Smooth muscle cell (in vitro differentiated cells): ENCODE data around the gene RAB40B. TPM values are rescaled to one million over a fixed set of nuclear protein-coding genes. Genes with fewer than 3 reads are reported as not detected.

ENCODE experiments used
- DNase-seq: peaks from one replicate; lab custom pipeline; 2025; ENCODE audit not compliant: unreplicated experiment; lab: John Stamatoyannopoulos, UW
- H2AFZ ChIP-seq: fragments of 200-600 bp; sonication (generic); 2 replicates; pipeline ENCODE4 v1.6.0; 2016; ENCODE audit warnings: antibody characterized with exemption, low read depth, mild to moderate bottlenecking
- H3F3A ChIP-seq: fragments of 200-600 bp; sonication (generic); 2 replicates; pipeline ENCODE4 v1.6.0; 2017; ENCODE audit warnings: antibody characterized with exemption, low read depth
- H3K27ac ChIP-seq: fragments of 200-600 bp; sonication (generic); 2 replicates; pipeline ENCODE4 v1.5.1; 2016; ENCODE audit warnings: low read depth, mild to moderate bottlenecking
- H3K27me3 ChIP-seq: fragments of 200-600 bp; sonication (generic); 2 replicates; pipeline ENCODE4 v1.6.1; 2016; ENCODE audit warnings: low read depth, mild to moderate bottlenecking
- H3K36me3 ChIP-seq: fragments of 200-600 bp; sonication (generic); 2 replicates; pipeline ENCODE4 v1.5.1; 2016; ENCODE audit warnings: low read depth
- H3K4me1 ChIP-seq: fragments of 200-600 bp; sonication (generic); 2 replicates; pipeline ENCODE4 v1.5.1; 2016; ENCODE audit warnings: low read depth
- H3K4me2 ChIP-seq: fragments of 200-600 bp; sonication (generic); 2 replicates; pipeline ENCODE4 v1.6.0; 2016; ENCODE audit warnings: mild to moderate bottlenecking
- H3K4me3 ChIP-seq: fragments of 200-600 bp; sonication (generic); 2 replicates; pipeline ENCODE4 v1.5.1; 2016; ENCODE audit warnings: mild to moderate bottlenecking
- H3K79me2 ChIP-seq: fragments of 200-600 bp; sonication (generic); 2 replicates; pipeline ENCODE4 v1.6.0; 2016; ENCODE audit warnings: low read depth, mild to moderate bottlenecking
- H3K9ac ChIP-seq: fragments of 200-600 bp; sonication (generic); 2 replicates; pipeline ENCODE4 v1.6.0; 2016; ENCODE audit warnings: low read depth
- H3K9me3 ChIP-seq: fragments of 200-600 bp; sonication (generic); replicated peaks from 2 replicates; pipeline ENCODE4 v1.5.1; 2016; ENCODE audit warnings: low read depth
- H4K20me1 ChIP-seq: fragments of 200-600 bp; sonication (generic); 2 replicates; pipeline ENCODE4 v1.6.0; 2016; ENCODE audit warnings: low read depth
- WGBS: methylation state at CpG from one replicate; pipeline ENCODE4 v1.1.7; 2016; ENCODE audit warnings: low lambda C conversion rate; 5-methylcytosine and 5-hydroxymethylcytosine counted together
- polyA plus RNA-seq: library from polyadenylated mRNA; unstranded; fragments of >200 nt; fragmentation: Nextera tagmentation; extraction: Ambion mirVana; gene quantifications from 2 replicates; pipeline ENCODE4 v1.2.1, GENCODE V29; 2016
- total RNA-seq: library from RNA; depleted of rRNA; stranded (reverse); fragments of >200 nt; gene quantifications from 2 replicates; pipeline ENCODE4 v1.2.3, GENCODE V29; 2014
- TF ChIP-seq, protein P1 (sequence below): fragments of 200-600 bp; sonication (generic); IDR thresholded peaks from 2 replicates; pipeline ENCODE4 v1.5.1; 2017; ENCODE audit warnings: borderline replicate concordance, mild to moderate bottlenecking, antibody characterized with exemption; ENCODE audit not compliant: insufficient read depth, poor library complexity, severe bottlenecking

Gene RAB40B
- total and polyA plus RNA-seq, 2 experiments from 2014 or later = 12.0 to 16.0 TPM

DNA sequence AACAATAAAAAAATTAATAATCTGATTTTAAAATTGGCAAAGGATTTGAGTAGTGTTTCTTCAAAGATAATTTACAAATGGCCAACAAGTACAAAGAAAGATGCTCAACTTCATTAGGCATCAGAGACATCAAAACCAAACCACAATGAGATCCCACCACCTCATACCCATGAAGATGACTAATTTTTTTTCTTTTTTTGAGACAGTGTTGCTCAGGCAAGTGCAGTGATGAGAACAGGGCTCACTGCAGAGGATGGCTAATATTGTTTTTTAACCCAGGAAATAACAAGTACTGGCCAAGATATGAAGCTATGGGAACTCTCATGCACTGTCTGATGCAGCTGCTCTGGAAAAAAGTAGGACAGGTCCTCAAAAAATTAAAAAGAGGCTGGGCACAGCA lies 65.2 kb downstream of the RAB40B start:
- Histone ChIP-seq H3K27ac (peak overlapping the region; percentile 51), H3K79me2 (peaks cover 81% of the 10 kb centered on the region), H3K36me3 (peaks cover 5% of the 10 kb centered on the region), H3K27me3 (no peaks in the 10 kb centered on the region), H3K4me2 (no peak overlapping the region), H3K4me3 (no peak overlapping the region), H2AFZ (no peak overlapping the region), H3K9me3 (no peaks in the 10 kb centered on the region), H3K9ac (no peak overlapping the region), H3K4me1 (no peaks in the 10 kb centered on the region), H3F3A (peaks cover 5% of the 10 kb centered on the region), H4K20me1 (peaks cover 92% of the 10 kb centered on the region)
- DNase-seq = no peak
- TF ChIP-seq, protein P1, sequence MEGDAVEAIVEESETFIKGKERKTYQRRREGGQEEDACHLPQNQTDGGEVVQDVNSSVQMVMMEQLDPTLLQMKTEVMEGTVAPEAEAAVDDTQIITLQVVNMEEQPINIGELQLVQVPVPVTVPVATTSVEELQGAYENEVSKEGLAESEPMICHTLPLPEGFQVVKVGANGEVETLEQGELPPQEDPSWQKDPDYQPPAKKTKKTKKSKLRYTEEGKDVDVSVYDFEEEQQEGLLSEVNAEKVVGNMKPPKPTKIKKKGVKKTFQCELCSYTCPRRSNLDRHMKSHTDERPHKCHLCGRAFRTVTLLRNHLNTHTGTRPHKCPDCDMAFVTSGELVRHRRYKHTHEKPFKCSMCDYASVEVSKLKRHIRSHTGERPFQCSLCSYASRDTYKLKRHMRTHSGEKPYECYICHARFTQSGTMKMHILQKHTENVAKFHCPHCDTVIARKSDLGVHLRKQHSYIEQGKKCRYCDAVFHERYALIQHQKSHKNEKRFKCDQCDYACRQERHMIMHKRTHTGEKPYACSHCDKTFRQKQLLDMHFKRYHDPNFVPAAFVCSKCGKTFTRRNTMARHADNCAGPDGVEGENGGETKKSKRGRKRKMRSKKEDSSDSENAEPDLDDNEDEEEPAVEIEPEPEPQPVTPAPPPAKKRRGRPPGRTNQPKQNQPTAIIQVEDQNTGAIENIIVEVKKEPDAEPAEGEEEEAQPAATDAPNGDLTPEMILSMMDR = no peak

DNA sequence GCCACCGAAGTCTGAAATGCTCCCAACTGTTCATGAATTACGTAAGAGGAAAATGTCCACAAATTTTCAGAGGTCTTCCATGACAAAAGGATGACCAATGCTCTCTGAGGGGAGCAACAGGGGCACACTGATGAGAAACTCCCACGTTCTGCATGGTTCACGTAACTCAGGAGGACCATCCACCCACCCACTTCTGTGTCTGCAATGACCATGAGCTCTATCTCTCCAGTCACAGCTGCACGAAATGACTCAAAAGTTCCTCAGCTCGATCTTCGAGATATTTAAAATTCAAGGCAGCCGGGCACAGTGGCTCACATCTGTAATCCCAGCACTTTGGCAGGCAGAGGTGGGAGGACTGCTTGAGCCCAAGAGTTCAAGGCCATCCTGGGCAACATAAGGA lies 66.0 kb downstream of the RAB40B start:
- H3F3A ChIP-seq = peaks cover 4% of the 10 kb centered on the region
- H3K4me3 ChIP-seq = no peak overlapping the region
- H3K79me2 ChIP-seq = peaks cover 77% of the 10 kb centered on the region
- DNase-seq = no peak
- TF ChIP-seq, protein P1 = no peak
- no peak overlapping the region for H3K9ac ChIP-seq
- peak overlapping the region; percentile 82 for H3K27ac ChIP-seq
- peaks cover 5% of the 10 kb centered on the region for H3K36me3 ChIP-seq
- H3K4me2 ChIP-seq = no peak overlapping the region
- WGBS = 44% methylated on average over 8 of the region's 8 CpGs
- no peak overlapping the region for H2AFZ ChIP-seq
- H3K9me3 ChIP-seq = no peaks in the 10 kb centered on the region
- no peaks in the 10 kb centered on the region for H3K27me3 ChIP-seq
- no peaks in the 10 kb centered on the region for H3K4me1 ChIP-seq
- H4K20me1 ChIP-seq = peaks cover 94% of the 10 kb centered on the region

DNA sequence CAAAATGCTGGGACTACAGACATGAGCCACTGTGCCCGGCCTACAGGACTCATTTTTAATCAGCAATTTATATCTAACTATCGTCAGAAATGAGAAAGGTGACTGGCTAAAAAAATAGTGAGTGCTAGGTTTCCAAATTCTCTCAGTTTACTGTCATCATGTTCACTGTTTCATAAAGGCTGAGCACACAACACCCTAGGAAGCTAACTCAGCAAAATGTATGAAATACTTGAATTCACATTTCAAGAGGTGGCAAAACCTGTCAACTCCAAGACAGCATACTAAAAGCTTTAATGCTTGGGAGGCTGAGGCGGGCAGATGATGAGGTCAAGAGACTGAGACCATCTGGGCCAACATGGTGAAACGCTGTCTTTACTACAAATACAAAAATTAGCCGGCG lies 67.0 kb downstream of the RAB40B start:
- Histone ChIP-seq H3K79me2 (peaks cover 68% of the 10 kb centered on the region), H3K9ac (no peak overlapping the region), H4K20me1 (peaks cover 87% of the 10 kb centered on the region), H2AFZ (no peak overlapping the region), H3F3A (no peaks in the 10 kb centered on the region), H3K27me3 (no peaks in the 10 kb centered on the region), H3K4me1 (no peaks in the 10 kb centered on the region), H3K36me3 (peaks cover 10% of the 10 kb centered on the region), H3K27ac (peak overlapping the region; percentile 82), H3K4me2 (no peak overlapping the region), H3K4me3 (no peak overlapping the region), H3K9me3 (no peaks in the 10 kb centered on the region)
- TF ChIP-seq, protein P1 = no peak
- DNase-seq = no peak
- 66% methylated on average over 6 of the region's 6 CpGs for WGBS

DNA sequence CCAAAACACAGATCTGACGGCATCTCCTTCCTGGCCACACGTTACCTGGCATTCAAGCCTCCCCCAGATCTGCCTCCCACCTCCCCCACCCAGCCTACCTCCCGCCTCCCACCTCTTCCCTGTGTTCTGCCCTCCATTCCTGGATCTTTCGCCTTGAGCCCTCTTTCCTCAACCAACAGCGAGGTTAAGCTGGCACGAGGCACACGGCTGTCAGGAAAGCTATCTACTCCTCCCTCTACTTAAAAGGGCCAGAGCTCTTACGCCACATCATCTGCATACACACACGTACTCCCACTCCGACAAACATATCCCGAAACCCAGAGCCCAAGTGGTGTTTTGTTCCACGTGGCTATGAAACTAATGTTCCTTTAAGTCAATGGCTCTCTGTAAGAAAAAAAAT lies 68.3 kb downstream of the RAB40B start:
- H3K79me2 ChIP-seq = peaks cover 55% of the 10 kb centered on the region

More for the DNA sequence above, 68.3 kb downstream of the RAB40B start:
- H3K36me3 ChIP-seq = peaks cover 12% of the 10 kb centered on the region
- no peak for DNase-seq
- H3K27ac ChIP-seq = no peak overlapping the region
- H3F3A ChIP-seq = no peaks in the 10 kb centered on the region
- no peak overlapping the region for H3K4me2 ChIP-seq
- no peak overlapping the region for H2AFZ ChIP-seq
- TF ChIP-seq, protein P1 = no peak
- H3K4me3 ChIP-seq = no peak overlapping the region
- H3K27me3 ChIP-seq = no peaks in the 10 kb centered on the region
- no peaks in the 10 kb centered on the region for H3K4me1 ChIP-seq
- no peak overlapping the region for H3K9ac ChIP-seq
- no peaks in the 10 kb centered on the region for H3K9me3 ChIP-seq
- H4K20me1 ChIP-seq = peaks cover 79% of the 10 kb centered on the region
- 88% methylated on average over 12 of the region's 12 CpGs for WGBS
